GM12878 (cell line): ENCODE data around the gene TSPO2. TPM values are rescaled to one million over a fixed set of nuclear protein-coding genes. Genes with fewer than 3 reads are reported as not detected.
A peak's percentile ranks its signal among the peaks of the same experiment; 100 is the strongest.

ENCODE experiments used
- ATAC-seq: fragments of 200-7000 bp; cut with Tn5 transposase; 3 replicates; pipeline ENCODE4 v1.9.1; 2020; ENCODE audit warnings: mild to moderate bottlenecking, moderate library complexity
- BruUV-seq: library from RNA; stranded (reverse); fragments of 400-500 nt; replicated peaks from 2 replicates; lab custom pipeline; 2021; lab: Mats Ljungman, UMichigan
- CTCF ChIA-PET: fragments of 300-600 bp; sonication (Branson Sonifier 250); formaldehyde crosslinking; extraction: SDS; loops from one replicate; lab custom pipeline; 2021; ENCODE audit warnings: inconsistent platforms; lab: Yijun Ruan, JAX
- POLR2A ChIA-PET: fragments of 350-600 bp; formaldehyde crosslinking; extraction: SDS; loops from one replicate; lab custom pipeline; 2021; ENCODE audit warnings: inconsistent platforms; lab: Charles Lee
- RAD21 ChIA-PET: fragments of 300-600 bp; sonication (Branson Sonifier 250); formaldehyde crosslinking; loops from one replicate; lab custom pipeline; 2023; ENCODE audit warnings: antibody characterized with exemption; ENCODE audit not compliant: unreplicated experiment; lab: Charles Lee
- SMC1A ChIA-PET: fragments of 300-600 bp; sonication (Branson Sonifier 250); formaldehyde crosslinking; loops from one replicate; lab custom pipeline; 2023; ENCODE audit not compliant: unreplicated experiment, uncharacterized antibody; lab: Charles Lee
- DNase-seq: peaks from one replicate; pipeline ENCODE4 v3.0.0-alpha.2; 2011; ENCODE audit warnings: low read depth, low spot score
- FAIRE-seq: peaks from 3 replicates; lab custom pipeline; 2011; peaks lifted over from hg19 to GRCh38; lab: Jason Lieb, UNC
- H2AFZ ChIP-seq: 2 replicates; pipeline ENCODE4 v1.6.0; 2011; ENCODE audit warnings: low read depth, low read length, control low read depth; ENCODE audit not compliant: control insufficient read depth
- H3K27ac ChIP-seq: 2 replicates; pipeline ENCODE4 v1.5.1; 2011; ENCODE audit warnings: control low read depth; ENCODE audit not compliant: control insufficient read depth, insufficient read depth
- H3K27me3 ChIP-seq, 2 experiments: replicated peaks in 1 of 2; 2 replicates each; pipeline versions ENCODE4 v1.6.0 to v1.6.1; 2011; ENCODE audit warnings: low read length in 1 of 2; ENCODE audit not compliant: control insufficient read depth in 2 of 2, insufficient read depth in 2 of 2
- H3K36me3 ChIP-seq, 2 experiments: 2 replicates each; pipeline ENCODE4 v1.5.1; 2011; ENCODE audit warnings: low read length in 1 of 2; ENCODE audit not compliant: control insufficient read depth in 2 of 2, insufficient read depth in 2 of 2
- H3K4me1 ChIP-seq: 2 replicates; pipeline ENCODE4 v1.6.1; 2011; ENCODE audit warnings: mild to moderate bottlenecking, low read length, moderate library complexity, mixed read lengths; ENCODE audit not compliant: control insufficient read depth, insufficient read depth
- H3K4me2 ChIP-seq: 2 replicates; pipeline ENCODE4 v1.6.0; 2011; ENCODE audit warnings: control low read depth; ENCODE audit not compliant: control insufficient read depth, insufficient read depth
- H3K4me3 ChIP-seq: fragments of 200-600 bp; sonication (generic); 2 replicates; pipeline ENCODE4 v1.5.1; 2016
- H3K79me2 ChIP-seq: 2 replicates; pipeline ENCODE4 v1.6.0; 2011; ENCODE audit warnings: low read length; ENCODE audit not compliant: control insufficient read depth, insufficient read depth
- H3K9ac ChIP-seq: 2 replicates; pipeline ENCODE4 v1.8.0; 2011; ENCODE audit warnings: low read length, control low read depth, mixed read lengths; ENCODE audit not compliant: control insufficient read depth, insufficient read depth
- H3K9me3 ChIP-seq: replicated peaks from 3 replicates; pipeline ENCODE4 v1.5.1; 2011; ENCODE audit warnings: mild to moderate bottlenecking, low read length; ENCODE audit not compliant: control insufficient read depth, insufficient read depth
- H4K20me1 ChIP-seq: 2 replicates; pipeline ENCODE4 v1.6.0; 2011; ENCODE audit not compliant: control insufficient read depth, insufficient read depth
- CHD4 ChIP-seq: fragments of 200-600 bp; sonication (generic); IDR thresholded peaks from 2 replicates; pipeline ENCODE4 v1.6.1; 2016; ENCODE audit warnings: mild to moderate bottlenecking
- CTCF ChIP-seq, 3 experiments: IDR thresholded peaks in 2 of 3; conservative IDR thresholded peaks in 1 of 3; 2 replicates each; pipeline ENCODE4 v1.5.1; 2011; ENCODE audit warnings: low read depth in 3 of 3, low read length in 3 of 3, mild to moderate bottlenecking in 3 of 3, control low read depth in 2 of 3, moderate library complexity in 2 of 3, inconsistent platforms in 1 of 3, mixed read lengths in 1 of 3; ENCODE audit not compliant: control insufficient read depth in 2 of 3, insufficient read depth in 1 of 3; ENCODE audit errors: extremely low read depth in 1 of 3
- MEF2A ChIP-seq: IDR thresholded peaks from 2 replicates; pipeline ENCODE4 v1.6.1; 2011; ENCODE audit warnings: low read depth, mild to moderate bottlenecking, low read length, moderate library complexity; ENCODE audit not compliant: insufficient read depth
- RAD21 ChIP-seq: IDR thresholded peaks from 2 replicates; pipeline ENCODE4 v1.6.1; 2011; ENCODE audit warnings: mild to moderate bottlenecking, low read depth, low read length, moderate library complexity; ENCODE audit not compliant: insufficient read depth
- SMC3 ChIP-seq: IDR thresholded peaks from 2 replicates; pipeline ENCODE4 v1.6.1; 2011; ENCODE audit warnings: low read length, improper control_type of control experiment, borderline replicate concordance
- WGBS: methylation state at CpG from one replicate; pipeline ENCODE4 v1.1.6; 2016; ENCODE audit warnings: low lambda C conversion rate; ENCODE audit not compliant: insufficient replicate concordance, insufficient coverage; ENCODE audit errors: missing lambda C conversion rate; 5-methylcytosine and 5-hydroxymethylcytosine counted together
- in situ Hi-C: fragments of 300-500 bp; cut with MboI; formaldehyde crosslinking; loops from 9 replicates; pipeline ENCODE4 v1.14.3; 2018; ENCODE audit warnings: mixed read lengths
- intact Hi-C: fragments of 100-400 bp; cut with micrococcal nuclease; formaldehyde crosslinking; loops from one replicate; pipeline ENCODE4 v1.14.2; 2022; ENCODE audit not compliant: unreplicated experiment
- polyA plus RNA-seq, 11 experiments: library from polyadenylated mRNA; depleted of rRNA in 4 of 11; unstranded in 6 of 11; stranded (reverse) in 5 of 11; fragments of >200 nt; fragmentation: Nextera tagmentation in 4 of 11; fragmentation: Illumina TruSeq in 1 of 11; extraction: Ambion mirVana in 4 of 11; extraction: Trizol in 1 of 11; gene quantifications; 1 replicate in 1 of 11; 2 replicates in 10 of 11; pipeline versions ENCODE4 v1.2.1 to v1.2.3, GENCODE V29; 2011 to 2016; ENCODE audit warnings: inconsistent platforms in 2 of 11, missing spikeins in 2 of 11, low read depth in 1 of 11
- total RNA-seq, 4 experiments: library from RNA; depleted of rRNA in 3 of 4; stranded (reverse); fragments of >200 nt in 3 of 4; fragmentation: Illumina TruSeq in 1 of 4; extraction: Trizol in 1 of 4; gene quantifications; 2 replicates each; pipeline versions ENCODE4 v1.2.1 to v1.2.3, GENCODE V29; 2013 to 2021

TSPO2 gene
- total and polyA plus RNA-seq, 10 of the 15 experiments (the other 5 are each of a cell fraction or from before 2014, with no cell fraction given) = not detected

GRCh38 chr6:41039060-41039998 is 2.9 kb upstream of the TSPO2 start, which contains the start of gene UNC5CL:
Gene UNC5CL (minus strand): TSS chr6:41039221. CDS start chr6:41035074, 4,147 bp downstream.
- no peak within 1 kb of the TSS for H3K4me3 ChIP-seq
- RAD21 ChIA-PET = interaction anchor here (2.1 kb wide), 1 partner anchor 11 kb away, joined by 5 read pairs; no protein-coding TSS in a partner anchor
- WGBS = 50% methylated on average over 10 of the region's 10 CpGs
- no peak within 1 kb of the TSS for H2AFZ ChIP-seq
- H3K9me3 ChIP-seq = no peaks in the 10 kb centered on the region
- TF ChIP-seq SMC3 (peak; percentile 35; the same call in 1 of the 2 replicates), RAD21 (peak; percentile 43), CHD4 (no peak), MEF2A (no peak), CTCF (IDR thresholded peaks at IDR 0.05 in 2 of 3, conservative IDR thresholded peaks at IDR 0.05 in 1 of 3; ENCODE audit: control insufficient read depth in 2 of 3, extremely low read depth in 1 of 3, insufficient read depth in 1 of 3, low read depth in 3 of 3, low read length in 3 of 3) (peak; percentile 69 to 84 (median 77))
- CTCF ChIA-PET = interaction anchor here (0.6 to 7.7 kb wide), 20 partner anchors 10 to 1339 kb away, joined by 3 to 62 read pairs (median 4); partner anchors contain the start of genes NFYA and OARD1
- intact Hi-C loops (no loop called here), in situ Hi-C loops (no loop called here)
- POLR2A ChIA-PET = no interaction called here
- no peaks in the 10 kb centered on the region for H3K4me1 ChIP-seq
- no TSS peak for BruUV-seq
- H3K79me2 ChIP-seq = no peaks in the 10 kb centered on the region
- H3K27ac ChIP-seq = no peak within 1 kb of the TSS
- H4K20me1 ChIP-seq = no peaks in the 10 kb centered on the region
- DNase-seq = no peak
- no peak within 1 kb of the TSS for H3K4me2 ChIP-seq
- ATAC-seq = peak; percentile 92
- no peak within 1 kb of the TSS for H3K9ac ChIP-seq
- no peaks in the 10 kb centered on the region for H3K36me3 ChIP-seq
- SMC1A ChIA-PET = interaction anchor here (0.8 to 2.9 kb wide), 5 partner anchors 10 to 23 kb away, joined by 3 to 13 read pairs (median 3); partner anchors contain the start of gene APOBEC2
- FAIRE-seq = no peak
- no peaks in the 10 kb centered on the region for H3K27me3 ChIP-seq
